ENCODE measurements around the gene THOC2. TPM values are rescaled to one million over a fixed set of nuclear protein-coding genes. Genes with fewer than 3 reads are reported as not detected.
"Not testable (repeated sequence)": the region's sequence is repeated elsewhere in the genome, so short reads cannot be mapped to it uniquely, and the experiment has no call there.

The THOC2 gene
- total RNA-seq, 2 experiments from 2014 or later, result 80.7 to 85.4 TPM

DNA sequence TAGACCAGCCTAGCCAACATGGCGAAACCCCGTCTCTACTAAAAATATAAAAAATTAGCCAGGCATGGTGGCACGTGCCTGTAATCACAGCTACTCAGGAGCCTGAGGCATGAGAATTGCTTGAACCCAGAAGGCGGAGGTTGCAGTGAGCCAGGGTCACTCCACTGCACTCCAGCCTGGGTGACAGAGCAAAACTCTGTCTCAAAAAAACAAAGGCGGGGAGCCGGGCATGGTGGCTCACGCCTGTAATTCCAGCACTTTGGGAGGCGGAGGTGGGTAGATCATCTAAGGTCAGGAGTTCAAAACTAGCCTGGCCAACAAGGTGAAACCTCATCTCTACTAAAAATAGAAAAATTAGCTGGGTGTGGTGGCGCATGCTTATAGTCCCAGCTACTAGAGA lies 76.3 kb downstream of the THOC2 start:
- ATAC-seq; CTCF ChIA-PET; H3K9me3 Mint-ChIP-seq (ENCODE audit: low read depth); intact Hi-C loops (cut with DNase I, micrococcal nuclease); POLR2A ChIA-PET; DNase-seq; H3K4me3 Mint-ChIP-seq; H3K27ac Mint-ChIP-seq; H3K27me3 Mint-ChIP-seq: not testable (repeated sequence)
- Mint-ChIP-seq H3K36me3 (ENCODE audit: low read depth) (peaks cover 41% of the 10 kb centered on the region), H3K4me1 (peaks cover 17% of the 10 kb centered on the region)

DNA sequence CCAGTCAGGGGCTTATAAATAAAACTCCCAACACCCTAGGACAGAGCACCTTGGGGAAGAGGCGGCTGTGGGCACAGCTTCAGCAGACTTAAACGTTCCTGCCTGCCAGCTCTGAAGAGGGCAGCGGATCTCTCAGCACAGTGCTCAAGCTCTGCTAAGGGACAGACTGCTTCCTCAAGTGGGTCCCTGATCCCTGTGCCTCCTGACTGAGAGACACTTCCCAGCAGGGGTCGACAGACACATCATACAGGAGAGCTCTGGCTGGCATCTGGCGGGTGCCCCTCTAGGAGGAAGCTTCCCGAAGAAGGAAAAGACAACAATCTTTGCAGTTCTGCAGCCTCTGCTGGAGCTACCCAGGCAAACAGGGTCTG lies 84.1 kb downstream of the THOC2 start:
- H3K4me3 Mint-ChIP-seq; ATAC-seq; POLR2A ChIA-PET; H3K9me3 Mint-ChIP-seq (ENCODE audit: low read depth); DNase-seq; H3K27me3 Mint-ChIP-seq; CTCF ChIA-PET; intact Hi-C loops (cut with DNase I, micrococcal nuclease): not testable (repeated sequence)
- peaks cover 38% of the 10 kb centered on the region for H3K4me1 Mint-ChIP-seq
- peak overlapping the region; percentile 60 for H3K27ac Mint-ChIP-seq
- H3K36me3 Mint-ChIP-seq (ENCODE audit: low read depth), result peaks cover 36% of the 10 kb centered on the region

DNA sequence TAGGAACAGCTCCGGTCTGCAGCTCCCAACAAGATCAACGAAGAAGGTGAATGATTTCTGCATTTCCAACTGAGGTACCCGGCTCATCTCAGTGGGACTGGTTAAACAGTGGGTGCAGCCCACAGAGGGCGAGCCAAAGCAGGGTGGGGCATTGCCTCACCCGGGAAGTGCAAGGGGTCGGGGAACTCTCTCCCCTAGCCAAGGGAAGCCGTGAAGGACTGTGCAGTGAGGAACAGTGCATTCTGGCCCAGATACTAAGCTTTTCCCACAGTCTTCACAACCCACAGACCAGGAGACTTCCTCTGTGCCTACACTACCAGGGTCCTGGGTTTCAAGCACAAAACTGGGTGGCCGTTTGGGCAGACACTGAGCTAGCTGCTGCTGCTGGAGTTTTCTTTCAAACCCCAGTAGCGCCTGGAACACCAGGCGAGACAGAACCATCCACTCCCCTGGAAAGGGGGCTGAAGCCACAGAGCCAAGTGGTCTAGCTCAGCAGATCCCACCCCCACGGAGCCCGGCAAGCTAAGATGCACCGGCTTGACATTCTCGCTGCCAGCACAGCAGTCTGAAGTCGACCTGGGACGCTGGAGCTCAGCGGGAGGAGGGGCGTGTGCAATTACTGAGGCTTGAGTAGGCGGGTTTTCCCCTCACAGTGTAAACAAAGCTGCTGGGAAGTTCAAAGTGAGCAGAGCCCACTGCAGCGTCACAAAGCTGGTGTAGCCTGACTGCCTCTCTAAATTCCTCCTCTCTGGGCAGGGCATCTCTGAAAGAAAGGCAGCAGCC lies 84.6 kb downstream of the THOC2 start:
- peaks cover 34% of the 10 kb centered on the region for H3K36me3 Mint-ChIP-seq (ENCODE audit: low read depth)
- H3K4me1 Mint-ChIP-seq, result peaks cover 38% of the 10 kb centered on the region
- intact Hi-C loops (cut with DNase I, micrococcal nuclease), result no loop called here
- H3K9me3 Mint-ChIP-seq (ENCODE audit: low read depth), result no peaks in the 10 kb centered on the region
- no peak overlapping the region for H3K27ac Mint-ChIP-seq
- H3K4me3 Mint-ChIP-seq, result no peak overlapping the region
- peak; percentile 41 for DNase-seq
- CTCF ChIA-PET, result no interaction called here
- no peaks in the 10 kb centered on the region for H3K27me3 Mint-ChIP-seq
- POLR2A ChIA-PET, result no interaction called here
- ATAC-seq, result peak; percentile 76

DNA sequence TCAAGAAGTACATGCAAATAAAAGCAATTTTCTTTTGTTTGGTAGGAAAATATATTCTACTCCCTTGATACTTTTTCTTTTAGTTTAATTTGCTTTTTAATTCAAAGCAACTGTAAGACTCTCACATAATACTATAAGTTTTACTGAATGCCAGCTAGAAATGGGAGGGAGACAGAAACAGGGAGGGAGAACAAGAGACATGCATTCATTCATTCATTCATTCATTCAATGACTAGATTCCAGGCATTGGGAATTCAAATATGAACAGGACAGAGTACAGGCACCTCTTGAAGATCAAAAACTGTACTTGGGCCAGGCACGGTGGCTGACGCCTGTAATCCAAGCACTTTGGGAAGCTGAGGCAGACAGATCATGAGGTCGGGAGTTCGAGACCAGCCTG lies 85.6 kb downstream of the THOC2 start:
- ATAC-seq (no peak), DNase-seq (no peak)
- Mint-ChIP-seq H3K27me3 (no peaks in the 10 kb centered on the region), H3K4me3 (no peak overlapping the region), H3K9me3 (ENCODE audit: low read depth) (no peaks in the 10 kb centered on the region), H3K4me1 (peaks cover 30% of the 10 kb centered on the region), H3K27ac (no peak overlapping the region), H3K36me3 (ENCODE audit: low read depth) (peaks cover 24% of the 10 kb centered on the region)
- POLR2A ChIA-PET, result no interaction called here
- CTCF ChIA-PET, result no interaction called here
- intact Hi-C loops (cut with DNase I, micrococcal nuclease), result no loop called here

DNA sequence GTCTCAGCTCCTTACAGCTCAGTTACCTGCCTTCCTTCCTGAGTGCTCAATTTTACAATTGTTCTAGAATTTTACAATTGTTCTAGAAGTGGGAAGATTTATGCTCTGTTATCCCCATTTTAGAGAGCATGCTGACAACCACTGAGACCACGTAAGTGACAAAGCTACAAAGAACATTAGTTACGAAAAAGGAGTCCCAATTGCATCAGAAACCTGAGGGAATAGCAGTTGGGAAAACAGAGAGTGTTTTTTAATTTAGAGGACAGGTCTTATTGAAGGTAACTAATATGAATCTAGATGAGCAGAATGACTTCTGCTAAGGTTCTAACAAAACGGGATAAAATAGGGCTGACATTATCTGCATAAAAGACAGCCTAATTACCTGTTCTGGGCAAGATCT lies 103.3 kb downstream of the THOC2 start:
- intact Hi-C loops (cut with DNase I, micrococcal nuclease), result loop anchor here in 1 of 2 experiments (10.0 kb wide), 1 partner anchor 445 kb away; no protein-coding TSS in a partner anchor
- DNase-seq, result no peak
- no peak overlapping the region for H3K4me3 Mint-ChIP-seq
- ATAC-seq, result no peak
- H3K9me3 Mint-ChIP-seq (ENCODE audit: low read depth), result no peaks in the 10 kb centered on the region
- ChIA-PET CTCF (interaction anchor here (0.8 kb wide), 1 partner anchor 15 kb away, joined by 3 read pairs; no protein-coding TSS in a partner anchor), POLR2A (no interaction called here)
- H3K27me3 Mint-ChIP-seq, result no peaks in the 10 kb centered on the region
- no peak overlapping the region for H3K27ac Mint-ChIP-seq
- H3K4me1 Mint-ChIP-seq, result peaks cover 11% of the 10 kb centered on the region
- peaks cover 32% of the 10 kb centered on the region for H3K36me3 Mint-ChIP-seq (ENCODE audit: low read depth)

DNA sequence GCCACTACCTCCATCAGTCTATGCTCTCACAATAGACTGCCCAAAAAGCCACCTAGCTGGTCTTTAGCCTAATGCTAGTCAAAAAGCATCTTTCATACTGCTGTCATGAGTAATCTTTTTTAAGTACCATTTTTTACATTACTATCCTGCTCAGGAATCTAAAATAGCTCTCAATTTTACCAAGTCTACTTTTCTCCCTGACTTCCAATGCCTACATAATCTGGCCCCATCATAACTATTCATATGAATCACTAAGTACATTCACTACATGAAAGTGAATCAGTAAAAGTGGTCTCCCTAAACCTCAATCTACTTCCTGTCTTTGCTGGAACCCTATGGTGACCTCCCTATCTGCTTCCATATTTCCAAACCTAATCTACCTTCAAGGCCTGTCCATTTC lies 105.9 kb downstream of the THOC2 start:
- Mint-ChIP-seq H3K27me3 (no peaks in the 10 kb centered on the region), H3K9me3 (ENCODE audit: low read depth) (no peaks in the 10 kb centered on the region), H3K27ac (peak overlapping the region; percentile 62), H3K4me3 (no peak overlapping the region), H3K4me1 (peaks cover 11% of the 10 kb centered on the region), H3K36me3 (ENCODE audit: low read depth) (peaks cover 32% of the 10 kb centered on the region)
- DNase-seq, result no peak
- intact Hi-C loops (cut with DNase I, micrococcal nuclease), result loop anchor here in 1 of 2 experiments (10.0 kb wide), 1 partner anchor 448 kb away; no protein-coding TSS in a partner anchor
- CTCF ChIA-PET, result no interaction called here
- ATAC-seq, result peak; percentile 81
- POLR2A ChIA-PET, result no interaction called here

DNA sequence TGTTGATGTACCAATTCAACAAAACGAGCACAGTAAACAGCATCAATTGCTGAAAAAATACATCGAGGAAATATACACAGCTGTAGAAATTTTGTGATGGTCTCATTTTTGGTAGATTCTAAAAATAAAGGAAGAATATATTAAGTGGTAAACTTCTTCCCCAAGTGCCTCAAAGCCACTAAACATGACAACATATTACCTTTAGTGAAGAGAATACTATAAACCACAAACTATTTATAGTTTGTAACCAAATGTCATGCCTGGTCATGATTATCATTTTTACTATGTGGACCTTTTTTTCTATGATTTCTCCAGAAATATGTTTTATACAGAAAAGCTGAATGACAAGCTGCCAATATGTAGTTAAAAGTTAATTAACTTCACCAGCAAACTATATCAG lies 106.9 kb downstream of the THOC2 start:
- H3K36me3 Mint-ChIP-seq (ENCODE audit: low read depth), result peaks cover 32% of the 10 kb centered on the region
- peaks cover 11% of the 10 kb centered on the region for H3K4me1 Mint-ChIP-seq
- H3K9me3 Mint-ChIP-seq (ENCODE audit: low read depth), result no peaks in the 10 kb centered on the region
- intact Hi-C loops (cut with DNase I, micrococcal nuclease), result loop anchor here in 1 of 2 experiments (10.0 kb wide), 1 partner anchor 449 kb away; no protein-coding TSS in a partner anchor
- no peak overlapping the region for H3K4me3 Mint-ChIP-seq
- ATAC-seq (no peak), DNase-seq (no peak)
- no peak overlapping the region for H3K27ac Mint-ChIP-seq
- H3K27me3 Mint-ChIP-seq, result no peaks in the 10 kb centered on the region
- CTCF ChIA-PET, result interaction anchor here (0.6 to 1.0 kb wide), 2 partner anchors 12 to 66 kb away, joined by 3 read pairs; no protein-coding TSS in a partner anchor
- POLR2A ChIA-PET, result no interaction called here

DNA sequence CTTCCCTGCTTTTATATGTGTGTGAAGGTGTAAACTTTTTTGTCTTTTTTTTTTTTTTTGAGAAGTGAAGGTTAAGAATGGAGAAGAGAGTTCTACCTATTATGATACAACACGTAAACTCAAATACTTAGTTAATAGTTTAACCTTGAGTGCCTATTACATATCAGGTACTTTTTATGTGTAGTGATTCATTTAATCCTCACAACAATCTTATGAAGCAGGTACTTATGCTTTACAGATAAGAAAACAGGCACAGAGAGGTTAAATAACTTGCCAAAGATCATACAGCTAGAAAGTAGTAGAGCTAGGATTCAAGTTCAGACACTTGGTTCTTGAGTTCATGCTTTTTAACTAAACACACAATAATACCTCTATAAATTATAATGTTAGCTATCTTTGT lies 107.4 kb downstream of the THOC2 start:
- CTCF ChIA-PET, result interaction anchor here (0.6 to 1.0 kb wide), 2 partner anchors 12 to 66 kb away, joined by 3 read pairs; no protein-coding TSS in a partner anchor
- DNase-seq, result no peak
- no peak for ATAC-seq
- POLR2A ChIA-PET, result no interaction called here
- Mint-ChIP-seq H3K4me3 (no peak overlapping the region), H3K36me3 (ENCODE audit: low read depth) (peaks cover 36% of the 10 kb centered on the region), H3K9me3 (ENCODE audit: low read depth) (no peaks in the 10 kb centered on the region), H3K4me1 (peaks cover 11% of the 10 kb centered on the region), H3K27me3 (no peaks in the 10 kb centered on the region), H3K27ac (no peak overlapping the region)
- intact Hi-C loops (cut with DNase I, micrococcal nuclease), result loop anchor here in 1 of 2 experiments (10.0 kb wide), 1 partner anchor 449 kb away; no protein-coding TSS in a partner anchor

DNA sequence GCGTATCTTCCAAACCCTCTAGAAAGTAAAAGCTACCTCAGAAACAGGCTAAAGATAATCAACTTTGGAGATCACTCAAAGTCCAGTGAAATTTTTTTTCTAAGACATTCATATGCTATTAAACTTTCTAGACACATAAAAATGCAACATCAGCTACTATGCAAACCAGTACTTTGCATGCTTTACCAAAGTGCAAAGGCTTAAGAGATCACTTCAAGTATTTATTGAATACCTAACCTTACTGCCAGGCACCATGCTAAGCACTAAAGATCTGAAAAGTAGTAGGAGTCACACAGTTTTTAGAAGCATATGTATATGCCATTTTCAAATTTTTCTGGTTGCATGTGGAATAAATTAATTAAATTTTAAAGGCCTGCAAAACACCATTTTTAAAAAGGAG lies 115.8 kb downstream of the THOC2 start:
- POLR2A ChIA-PET, result no interaction called here
- no peaks in the 10 kb centered on the region for H3K4me1 Mint-ChIP-seq
- no peaks in the 10 kb centered on the region for H3K9me3 Mint-ChIP-seq (ENCODE audit: low read depth)
- DNase-seq, result no peak
- ATAC-seq, result no peak
- intact Hi-C loops (cut with DNase I, micrococcal nuclease), result no loop called here
- H3K4me3 Mint-ChIP-seq, result no peak overlapping the region
- no peaks in the 10 kb centered on the region for H3K27me3 Mint-ChIP-seq
- peaks cover 23% of the 10 kb centered on the region for H3K36me3 Mint-ChIP-seq (ENCODE audit: low read depth)
- CTCF ChIA-PET, result no interaction called here
- no peak overlapping the region for H3K27ac Mint-ChIP-seq

DNA sequence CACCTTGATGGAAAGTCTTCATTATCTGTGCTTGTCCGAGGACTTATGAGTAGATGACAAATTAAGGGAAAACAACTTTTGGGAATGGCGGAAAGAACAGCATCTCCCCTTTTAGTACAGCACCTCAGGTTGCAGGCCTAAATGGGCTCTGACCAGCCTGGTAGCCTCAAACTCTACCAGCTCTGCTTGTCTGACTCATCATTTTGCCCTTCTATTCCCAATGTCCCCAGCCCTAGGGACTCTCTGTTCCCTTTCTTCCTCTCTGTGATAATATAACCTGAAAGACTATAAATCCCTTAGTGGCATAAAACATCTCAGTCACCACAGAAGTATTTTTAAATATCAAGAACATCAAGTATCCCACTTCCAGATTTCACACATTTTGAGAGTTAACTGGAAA lies 121.9 kb downstream of the THOC2 start:
- H3K36me3 Mint-ChIP-seq (ENCODE audit: low read depth), result peaks cover 13% of the 10 kb centered on the region
- intact Hi-C loops (cut with DNase I, micrococcal nuclease), result no loop called here
- ChIA-PET POLR2A (no interaction called here), CTCF (no interaction called here)
- no peak overlapping the region for H3K4me3 Mint-ChIP-seq
- no peak for ATAC-seq
- no peak overlapping the region for H3K27ac Mint-ChIP-seq
- no peaks in the 10 kb centered on the region for H3K27me3 Mint-ChIP-seq
- no peaks in the 10 kb centered on the region for H3K4me1 Mint-ChIP-seq
- no peak for DNase-seq
- no peaks in the 10 kb centered on the region for H3K9me3 Mint-ChIP-seq (ENCODE audit: low read depth)

DNA sequence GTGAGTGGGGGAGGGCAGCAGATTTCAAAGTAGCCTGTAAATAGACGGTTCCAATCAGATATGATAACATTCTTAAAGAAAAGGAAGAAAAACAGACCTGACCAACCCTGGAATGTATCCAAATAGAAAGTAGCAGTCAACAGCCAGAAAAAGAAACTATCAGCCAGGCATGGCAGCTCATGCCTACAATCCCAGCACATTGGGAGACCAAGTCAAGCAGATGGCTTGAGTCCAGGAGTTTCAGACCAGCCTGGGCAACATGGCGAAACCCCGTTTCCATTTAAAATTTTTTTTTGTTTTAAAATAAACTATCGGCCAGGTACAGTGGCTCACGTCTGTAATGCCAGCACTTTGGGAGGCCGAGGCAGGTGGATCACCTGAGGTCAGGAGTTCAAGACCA lies 125.0 kb downstream of the THOC2 start:
- DNase-seq, result no peak
- ChIA-PET POLR2A (no interaction called here), CTCF (no interaction called here)
- Mint-ChIP-seq H3K4me1 (no peaks in the 10 kb centered on the region), H3K27ac (no peak overlapping the region), H3K27me3 (no peaks in the 10 kb centered on the region), H3K9me3 (ENCODE audit: low read depth) (no peaks in the 10 kb centered on the region), H3K36me3 (ENCODE audit: low read depth) (peaks cover 15% of the 10 kb centered on the region), H3K4me3 (no peak overlapping the region)
- ATAC-seq, result no peak
- intact Hi-C loops (cut with DNase I, micrococcal nuclease), result no loop called here

DNA sequence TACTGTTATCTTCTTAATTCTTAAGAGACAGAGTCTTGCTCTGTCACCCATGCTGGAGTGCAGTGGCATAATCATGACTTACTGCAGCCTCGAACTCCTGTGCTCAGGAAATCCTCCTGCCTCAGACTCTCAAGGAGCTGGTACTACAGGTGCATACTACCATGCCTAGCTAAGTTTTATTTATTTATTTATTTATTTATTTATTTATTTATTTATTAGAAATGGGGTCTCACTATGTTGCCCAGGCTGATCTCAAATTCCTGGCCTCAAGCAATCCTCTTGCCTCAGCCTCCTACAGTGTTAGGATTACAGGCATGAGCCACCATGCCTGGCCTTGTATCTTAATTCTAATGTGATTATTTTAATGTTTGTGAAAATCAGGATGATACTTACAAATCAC lies 125.6 kb downstream of the THOC2 start:
- Mint-ChIP-seq H3K9me3 (ENCODE audit: low read depth) (no peaks in the 10 kb centered on the region), H3K4me3 (no peak overlapping the region), H3K27ac (no peak overlapping the region), H3K4me1 (no peaks in the 10 kb centered on the region), H3K27me3 (no peaks in the 10 kb centered on the region), H3K36me3 (ENCODE audit: low read depth) (peaks cover 17% of the 10 kb centered on the region)
- no peak for ATAC-seq
- no peak for DNase-seq
- CTCF ChIA-PET, result no interaction called here
- intact Hi-C loops (cut with DNase I, micrococcal nuclease), result no loop called here
- POLR2A ChIA-PET, result no interaction called here

All from activated CD4-positive, alpha-beta T cell treated with anti-CD3 and anti-CD28 coated beads for 36 hours (primary cell).